ENCODE data around the gene ZC3H8.

Gene ZC3H8

DNA sequence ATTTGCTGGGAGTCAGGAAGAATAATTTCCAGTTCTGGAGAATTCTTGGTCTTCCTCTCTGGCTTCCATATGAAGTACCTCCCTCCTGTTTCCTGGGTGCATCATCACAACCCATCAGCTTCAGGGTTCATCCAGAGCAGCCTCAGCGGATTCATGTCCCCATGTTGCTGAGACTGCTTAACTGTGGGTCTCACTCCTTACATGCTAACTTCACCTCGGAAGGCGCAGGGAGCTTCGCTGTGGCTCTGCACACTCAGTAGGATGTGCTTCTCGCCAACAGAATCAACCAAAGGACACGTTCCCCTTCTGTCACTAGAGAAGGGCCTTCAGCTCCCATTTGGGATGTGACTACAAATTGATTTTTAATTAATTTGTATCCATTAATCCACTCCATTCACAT is 92.5 kb downstream of the ZC3H8 start:
- DNase-seq: no peak
